K562 (cell line): ENCODE measurements around the gene ECM1. TPM values are rescaled to one million over a fixed set of nuclear protein-coding genes. Genes with fewer than 3 reads are reported as not detected.

ENCODE experiments used
- FOSL1 ChIP-seq: fragments of 200-800 bp; sonication (Bioruptor generic); conservative IDR thresholded peaks from 2 replicates; pipeline ENCODE4 v1.6.1; 2016; ENCODE audit warnings: missing genetic modification characterization, missing compliant biosample characterization
- NCOA6 ChIP-seq: fragments of 450-650 bp; IDR thresholded peaks from 2 replicates; pipeline ENCODE4 v1.6.1; 2017; ENCODE audit warnings: mild to moderate bottlenecking
- NFXL1 ChIP-seq: fragments of 450-650 bp; formaldehyde crosslinking; IDR thresholded peaks from 2 replicates; pipeline ENCODE4 v1.4.0; 2021; ENCODE audit warnings: mild to moderate bottlenecking
- NUFIP1 ChIP-seq: fragments of 450-650 bp; IDR thresholded peaks from 2 replicates; pipeline ENCODE4 v1.6.1; 2018; ENCODE audit not compliant: partially characterized antibody
- POLR2A ChIP-seq: fragments of 450-650 bp; conservative IDR thresholded peaks from 2 replicates; pipeline ENCODE4 v1.6.1; 2016
- SIRT6 ChIP-seq: IDR thresholded peaks from one replicate; pipeline ENCODE4 v1.6.1; 2012; ENCODE audit warnings: low read depth, mild to moderate bottlenecking, control low read depth, inconsistent platforms, low read length, moderate library complexity
- ZKSCAN8 ChIP-seq: fragments of 200-800 bp; sonication (Bioruptor generic); IDR thresholded peaks from 2 replicates; pipeline ENCODE4 v1.6.1; 2016; ENCODE audit warnings: missing genetic modification characterization, missing compliant biosample characterization
- polyA plus RNA-seq, 8 experiments: library from polyadenylated mRNA; depleted of rRNA in 4 of 8; stranded (reverse) in 5 of 8; unstranded in 3 of 8; fragments of >200 nt; fragmentation: Nextera tagmentation in 2 of 8; fragmentation: Illumina TruSeq in 1 of 8; extraction: Ambion mirVana in 2 of 8; extraction: Trizol in 1 of 8; gene quantifications; 2 replicates each; pipeline versions ENCODE4 v1.2.1 to v1.2.3, GENCODE V29; 2011 to 2014; ENCODE audit warnings: inconsistent platforms in 1 of 8, missing spikeins in 1 of 8
- total RNA-seq, 7 experiments: library from RNA; depleted of rRNA in 6 of 7; stranded (reverse); fragments of >200 nt in 6 of 7; fragmentation: Illumina TruSeq in 2 of 7; extraction: Trizol in 2 of 7; gene quantifications; 2 replicates each; pipeline versions ENCODE4 v1.2.1 to v1.2.3, GENCODE V29; 2011 to 2021; ENCODE audit warnings: low replicate concordance in 1 of 7
- TF ChIP-seq, protein P1 (sequence below): fragments of 450-650 bp; IDR thresholded peaks from 2 replicates; pipeline ENCODE4 v1.6.1; 2016; ENCODE audit warnings: mild to moderate bottlenecking, moderate library complexity
- TF ChIP-seq, protein P2 (sequence below): fragments of 200-800 bp; sonication (Bioruptor generic); IDR thresholded peaks from 2 replicates; pipeline ENCODE4 v1.6.1; 2016; ENCODE audit warnings: missing genetic modification characterization, missing compliant biosample characterization
- TF ChIP-seq, protein P3 (sequence below): sonication (generic); formaldehyde crosslinking; IDR thresholded peaks from 2 replicates; pipeline ENCODE4 v1.8.1; 2023; ENCODE audit warnings: mild to moderate bottlenecking, missing genetic modification reagents

ECM1 gene
- total and polyA plus RNA-seq, 9 of the 15 experiments (the other 6 are each of a cell fraction or from before 2014, with no cell fraction given): 6.6 to 52.2 (median 12.8) TPM

DNA sequence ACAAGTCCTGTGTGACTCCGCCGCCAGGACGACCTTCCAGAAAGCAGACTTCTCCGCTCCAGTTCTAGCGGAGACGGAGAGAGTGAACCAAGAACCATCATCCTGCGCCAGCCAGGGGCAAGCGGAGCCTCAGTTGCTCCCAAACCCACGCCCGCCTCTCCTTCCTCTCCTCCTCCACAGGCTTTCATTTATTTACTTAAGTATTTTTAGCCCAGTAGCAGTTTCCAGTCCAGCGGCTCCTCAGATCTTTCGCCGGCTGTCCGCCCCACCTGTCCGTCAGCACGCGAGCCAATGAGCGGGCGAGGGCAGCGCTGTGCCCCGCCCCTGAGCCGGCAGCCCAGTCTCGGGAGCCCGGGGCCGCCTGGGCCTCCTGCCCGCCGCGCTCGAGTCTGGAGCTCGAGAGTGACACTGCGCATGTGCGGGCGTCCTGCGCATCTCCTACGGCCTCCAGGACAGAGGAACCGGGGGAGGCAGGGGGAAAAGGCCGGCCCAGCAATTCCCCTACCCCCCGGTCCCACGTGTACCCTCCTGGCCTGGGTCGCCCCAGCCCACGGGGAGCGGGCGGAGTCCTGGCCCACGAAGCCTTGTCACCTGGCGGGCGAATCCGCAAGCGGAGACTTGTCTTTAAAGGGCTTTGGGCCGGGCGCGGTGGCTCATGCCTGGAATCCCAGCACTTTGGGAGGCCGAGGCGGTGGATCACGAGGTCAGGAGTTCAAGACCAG, 7.6 kb downstream of the ECM1 start, which contains the start of gene FALEC (continued):
- TF ChIP-seq, protein P1, sequence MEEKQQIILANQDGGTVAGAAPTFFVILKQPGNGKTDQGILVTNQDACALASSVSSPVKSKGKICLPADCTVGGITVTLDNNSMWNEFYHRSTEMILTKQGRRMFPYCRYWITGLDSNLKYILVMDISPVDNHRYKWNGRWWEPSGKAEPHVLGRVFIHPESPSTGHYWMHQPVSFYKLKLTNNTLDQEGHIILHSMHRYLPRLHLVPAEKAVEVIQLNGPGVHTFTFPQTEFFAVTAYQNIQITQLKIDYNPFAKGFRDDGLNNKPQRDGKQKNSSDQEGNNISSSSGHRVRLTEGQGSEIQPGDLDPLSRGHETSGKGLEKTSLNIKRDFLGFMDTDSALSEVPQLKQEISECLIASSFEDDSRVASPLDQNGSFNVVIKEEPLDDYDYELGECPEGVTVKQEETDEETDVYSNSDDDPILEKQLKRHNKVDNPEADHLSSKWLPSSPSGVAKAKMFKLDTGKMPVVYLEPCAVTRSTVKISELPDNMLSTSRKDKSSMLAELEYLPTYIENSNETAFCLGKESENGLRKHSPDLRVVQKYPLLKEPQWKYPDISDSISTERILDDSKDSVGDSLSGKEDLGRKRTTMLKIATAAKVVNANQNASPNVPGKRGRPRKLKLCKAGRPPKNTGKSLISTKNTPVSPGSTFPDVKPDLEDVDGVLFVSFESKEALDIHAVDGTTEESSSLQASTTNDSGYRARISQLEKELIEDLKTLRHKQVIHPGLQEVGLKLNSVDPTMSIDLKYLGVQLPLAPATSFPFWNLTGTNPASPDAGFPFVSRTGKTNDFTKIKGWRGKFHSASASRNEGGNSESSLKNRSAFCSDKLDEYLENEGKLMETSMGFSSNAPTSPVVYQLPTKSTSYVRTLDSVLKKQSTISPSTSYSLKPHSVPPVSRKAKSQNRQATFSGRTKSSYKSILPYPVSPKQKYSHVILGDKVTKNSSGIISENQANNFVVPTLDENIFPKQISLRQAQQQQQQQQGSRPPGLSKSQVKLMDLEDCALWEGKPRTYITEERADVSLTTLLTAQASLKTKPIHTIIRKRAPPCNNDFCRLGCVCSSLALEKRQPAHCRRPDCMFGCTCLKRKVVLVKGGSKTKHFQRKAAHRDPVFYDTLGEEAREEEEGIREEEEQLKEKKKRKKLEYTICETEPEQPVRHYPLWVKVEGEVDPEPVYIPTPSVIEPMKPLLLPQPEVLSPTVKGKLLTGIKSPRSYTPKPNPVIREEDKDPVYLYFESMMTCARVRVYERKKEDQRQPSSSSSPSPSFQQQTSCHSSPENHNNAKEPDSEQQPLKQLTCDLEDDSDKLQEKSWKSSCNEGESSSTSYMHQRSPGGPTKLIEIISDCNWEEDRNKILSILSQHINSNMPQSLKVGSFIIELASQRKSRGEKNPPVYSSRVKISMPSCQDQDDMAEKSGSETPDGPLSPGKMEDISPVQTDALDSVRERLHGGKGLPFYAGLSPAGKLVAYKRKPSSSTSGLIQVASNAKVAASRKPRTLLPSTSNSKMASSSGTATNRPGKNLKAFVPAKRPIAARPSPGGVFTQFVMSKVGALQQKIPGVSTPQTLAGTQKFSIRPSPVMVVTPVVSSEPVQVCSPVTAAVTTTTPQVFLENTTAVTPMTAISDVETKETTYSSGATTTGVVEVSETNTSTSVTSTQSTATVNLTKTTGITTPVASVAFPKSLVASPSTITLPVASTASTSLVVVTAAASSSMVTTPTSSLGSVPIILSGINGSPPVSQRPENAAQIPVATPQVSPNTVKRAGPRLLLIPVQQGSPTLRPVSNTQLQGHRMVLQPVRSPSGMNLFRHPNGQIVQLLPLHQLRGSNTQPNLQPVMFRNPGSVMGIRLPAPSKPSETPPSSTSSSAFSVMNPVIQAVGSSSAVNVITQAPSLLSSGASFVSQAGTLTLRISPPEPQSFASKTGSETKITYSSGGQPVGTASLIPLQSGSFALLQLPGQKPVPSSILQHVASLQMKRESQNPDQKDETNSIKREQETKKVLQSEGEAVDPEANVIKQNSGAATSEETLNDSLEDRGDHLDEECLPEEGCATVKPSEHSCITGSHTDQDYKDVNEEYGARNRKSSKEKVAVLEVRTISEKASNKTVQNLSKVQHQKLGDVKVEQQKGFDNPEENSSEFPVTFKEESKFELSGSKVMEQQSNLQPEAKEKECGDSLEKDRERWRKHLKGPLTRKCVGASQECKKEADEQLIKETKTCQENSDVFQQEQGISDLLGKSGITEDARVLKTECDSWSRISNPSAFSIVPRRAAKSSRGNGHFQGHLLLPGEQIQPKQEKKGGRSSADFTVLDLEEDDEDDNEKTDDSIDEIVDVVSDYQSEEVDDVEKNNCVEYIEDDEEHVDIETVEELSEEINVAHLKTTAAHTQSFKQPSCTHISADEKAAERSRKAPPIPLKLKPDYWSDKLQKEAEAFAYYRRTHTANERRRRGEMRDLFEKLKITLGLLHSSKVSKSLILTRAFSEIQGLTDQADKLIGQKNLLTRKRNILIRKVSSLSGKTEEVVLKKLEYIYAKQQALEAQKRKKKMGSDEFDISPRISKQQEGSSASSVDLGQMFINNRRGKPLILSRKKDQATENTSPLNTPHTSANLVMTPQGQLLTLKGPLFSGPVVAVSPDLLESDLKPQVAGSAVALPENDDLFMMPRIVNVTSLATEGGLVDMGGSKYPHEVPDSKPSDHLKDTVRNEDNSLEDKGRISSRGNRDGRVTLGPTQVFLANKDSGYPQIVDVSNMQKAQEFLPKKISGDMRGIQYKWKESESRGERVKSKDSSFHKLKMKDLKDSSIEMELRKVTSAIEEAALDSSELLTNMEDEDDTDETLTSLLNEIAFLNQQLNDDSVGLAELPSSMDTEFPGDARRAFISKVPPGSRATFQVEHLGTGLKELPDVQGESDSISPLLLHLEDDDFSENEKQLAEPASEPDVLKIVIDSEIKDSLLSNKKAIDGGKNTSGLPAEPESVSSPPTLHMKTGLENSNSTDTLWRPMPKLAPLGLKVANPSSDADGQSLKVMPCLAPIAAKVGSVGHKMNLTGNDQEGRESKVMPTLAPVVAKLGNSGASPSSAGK: peak; percentile 81
- no peak for TF ChIP-seq NFXL1 (CRISPR knock-in tag)
- no peak for TF ChIP-seq ZKSCAN8 (CRISPR knock-in tag)
- no peak for TF ChIP-seq NCOA6
- no peak for TF ChIP-seq FOSL1 (tag)
- TF ChIP-seq NUFIP1: no peak
- TF ChIP-seq, protein P2, sequence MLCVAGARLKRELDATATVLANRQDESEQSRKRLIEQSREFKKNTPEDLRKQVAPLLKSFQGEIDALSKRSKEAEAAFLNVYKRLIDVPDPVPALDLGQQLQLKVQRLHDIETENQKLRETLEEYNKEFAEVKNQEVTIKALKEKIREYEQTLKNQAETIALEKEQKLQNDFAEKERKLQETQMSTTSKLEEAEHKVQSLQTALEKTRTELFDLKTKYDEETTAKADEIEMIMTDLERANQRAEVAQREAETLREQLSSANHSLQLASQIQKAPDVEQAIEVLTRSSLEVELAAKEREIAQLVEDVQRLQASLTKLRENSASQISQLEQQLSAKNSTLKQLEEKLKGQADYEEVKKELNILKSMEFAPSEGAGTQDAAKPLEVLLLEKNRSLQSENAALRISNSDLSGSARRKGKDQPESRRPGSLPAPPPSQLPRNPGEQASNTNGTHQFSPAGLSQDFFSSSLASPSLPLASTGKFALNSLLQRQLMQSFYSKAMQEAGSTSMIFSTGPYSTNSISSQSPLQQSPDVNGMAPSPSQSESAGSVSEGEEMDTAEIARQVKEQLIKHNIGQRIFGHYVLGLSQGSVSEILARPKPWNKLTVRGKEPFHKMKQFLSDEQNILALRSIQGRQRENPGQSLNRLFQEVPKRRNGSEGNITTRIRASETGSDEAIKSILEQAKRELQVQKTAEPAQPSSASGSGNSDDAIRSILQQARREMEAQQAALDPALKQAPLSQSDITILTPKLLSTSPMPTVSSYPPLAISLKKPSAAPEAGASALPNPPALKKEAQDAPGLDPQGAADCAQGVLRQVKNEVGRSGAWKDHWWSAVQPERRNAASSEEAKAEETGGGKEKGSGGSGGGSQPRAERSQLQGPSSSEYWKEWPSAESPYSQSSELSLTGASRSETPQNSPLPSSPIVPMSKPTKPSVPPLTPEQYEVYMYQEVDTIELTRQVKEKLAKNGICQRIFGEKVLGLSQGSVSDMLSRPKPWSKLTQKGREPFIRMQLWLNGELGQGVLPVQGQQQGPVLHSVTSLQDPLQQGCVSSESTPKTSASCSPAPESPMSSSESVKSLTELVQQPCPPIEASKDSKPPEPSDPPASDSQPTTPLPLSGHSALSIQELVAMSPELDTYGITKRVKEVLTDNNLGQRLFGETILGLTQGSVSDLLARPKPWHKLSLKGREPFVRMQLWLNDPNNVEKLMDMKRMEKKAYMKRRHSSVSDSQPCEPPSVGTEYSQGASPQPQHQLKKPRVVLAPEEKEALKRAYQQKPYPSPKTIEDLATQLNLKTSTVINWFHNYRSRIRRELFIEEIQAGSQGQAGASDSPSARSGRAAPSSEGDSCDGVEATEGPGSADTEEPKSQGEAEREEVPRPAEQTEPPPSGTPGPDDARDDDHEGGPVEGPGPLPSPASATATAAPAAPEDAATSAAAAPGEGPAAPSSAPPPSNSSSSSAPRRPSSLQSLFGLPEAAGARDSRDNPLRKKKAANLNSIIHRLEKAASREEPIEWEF (CRISPR knock-in tag): no peak
- peak; percentile 72 for TF ChIP-seq POLR2A
- TF ChIP-seq, protein P3, sequence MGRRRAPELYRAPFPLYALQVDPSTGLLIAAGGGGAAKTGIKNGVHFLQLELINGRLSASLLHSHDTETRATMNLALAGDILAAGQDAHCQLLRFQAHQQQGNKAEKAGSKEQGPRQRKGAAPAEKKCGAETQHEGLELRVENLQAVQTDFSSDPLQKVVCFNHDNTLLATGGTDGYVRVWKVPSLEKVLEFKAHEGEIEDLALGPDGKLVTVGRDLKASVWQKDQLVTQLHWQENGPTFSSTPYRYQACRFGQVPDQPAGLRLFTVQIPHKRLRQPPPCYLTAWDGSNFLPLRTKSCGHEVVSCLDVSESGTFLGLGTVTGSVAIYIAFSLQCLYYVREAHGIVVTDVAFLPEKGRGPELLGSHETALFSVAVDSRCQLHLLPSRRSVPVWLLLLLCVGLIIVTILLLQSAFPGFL (CRISPR knock-in tag): peak; percentile 80; the same call in 1 of the 2 replicates
- TF ChIP-seq SIRT6: no peak
